Ureter (tissue), 1 donor: ENCODE data around the gene GOLM1. TPM values are rescaled to one million over a fixed set of nuclear protein-coding genes. Genes with fewer than 3 reads are reported as not detected.

ENCODE experiments used
- DNase-seq: peaks from one replicate; pipeline ENCODE4 v3.0.0-alpha.2; 2020; ENCODE audit warnings: low spot score
- total RNA-seq: library from RNA; stranded (reverse); gene quantifications from one replicate; pipeline ENCODE4 v1.2.4, GENCODE V29; 2023
- donor health status: DM: yes; HTN: yes; CAD: no.

Gene GOLM1
- total RNA-seq, 1 donor from 2014 or later = 54.5 TPM

GRCh38 chr9:86046071-86046636 is 53.2 kb downstream of the GOLM1 start:
- no peak for DNase-seq

DNA sequence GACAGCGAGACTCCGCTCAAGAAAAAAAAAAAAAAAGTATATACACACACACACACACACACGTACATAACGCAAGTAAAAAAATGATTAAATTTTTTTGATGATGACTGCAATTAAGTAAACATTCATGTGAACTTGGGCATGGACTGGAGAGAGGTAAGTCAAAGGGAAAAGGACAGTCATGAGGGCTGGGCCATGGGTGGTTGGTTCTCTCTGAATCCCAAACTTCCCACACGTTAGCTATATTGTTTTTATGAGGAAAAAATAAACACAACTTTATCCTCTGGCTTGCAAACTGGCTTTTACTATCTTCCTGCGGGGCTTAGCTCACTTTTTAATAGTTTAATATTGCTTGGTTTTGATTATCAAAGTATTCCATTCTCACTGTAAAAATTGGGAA is 53.7 kb downstream of the GOLM1 start:
- DNase-seq = no peak

DNA sequence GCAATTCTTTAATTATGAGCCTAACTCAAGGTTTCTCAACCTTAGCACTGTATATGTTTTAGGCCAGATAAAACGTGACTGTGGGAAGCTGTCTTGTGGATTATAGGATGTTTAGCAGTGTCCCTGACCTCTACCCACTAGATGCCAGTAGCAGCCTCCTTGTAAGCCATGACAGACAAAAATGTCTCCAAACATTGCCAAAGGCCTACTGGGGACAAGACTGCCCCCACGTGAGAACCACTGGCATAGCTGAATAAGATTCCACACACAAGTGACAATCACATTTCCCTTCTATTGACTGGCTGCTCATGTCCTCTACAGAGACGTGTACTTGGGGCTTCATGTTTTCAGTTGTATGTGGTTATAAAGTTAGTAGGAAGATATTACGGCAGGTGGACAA is 55.4 kb downstream of the GOLM1 start:
- DNase-seq = no peak

DNA sequence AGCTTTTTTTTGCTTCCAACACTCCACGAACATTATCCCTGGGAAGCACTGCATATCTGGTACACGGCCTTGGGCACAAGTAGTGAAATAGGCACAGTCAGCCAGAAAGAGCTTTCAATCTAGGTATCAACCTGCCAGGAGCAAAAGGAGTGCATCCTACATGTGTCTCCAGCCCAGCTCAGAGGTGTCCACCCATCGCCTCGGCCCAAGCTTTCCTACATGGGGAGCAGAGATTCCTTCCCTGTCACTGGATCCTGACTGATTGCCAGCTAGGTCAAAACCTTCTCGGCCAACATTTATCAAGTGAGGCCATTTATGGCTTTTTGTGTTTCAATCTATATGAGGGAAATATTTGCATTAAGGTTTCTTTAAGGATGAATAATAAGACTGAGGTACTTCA is 55.8 kb downstream of the GOLM1 start:
- DNase-seq = no peak

DNA sequence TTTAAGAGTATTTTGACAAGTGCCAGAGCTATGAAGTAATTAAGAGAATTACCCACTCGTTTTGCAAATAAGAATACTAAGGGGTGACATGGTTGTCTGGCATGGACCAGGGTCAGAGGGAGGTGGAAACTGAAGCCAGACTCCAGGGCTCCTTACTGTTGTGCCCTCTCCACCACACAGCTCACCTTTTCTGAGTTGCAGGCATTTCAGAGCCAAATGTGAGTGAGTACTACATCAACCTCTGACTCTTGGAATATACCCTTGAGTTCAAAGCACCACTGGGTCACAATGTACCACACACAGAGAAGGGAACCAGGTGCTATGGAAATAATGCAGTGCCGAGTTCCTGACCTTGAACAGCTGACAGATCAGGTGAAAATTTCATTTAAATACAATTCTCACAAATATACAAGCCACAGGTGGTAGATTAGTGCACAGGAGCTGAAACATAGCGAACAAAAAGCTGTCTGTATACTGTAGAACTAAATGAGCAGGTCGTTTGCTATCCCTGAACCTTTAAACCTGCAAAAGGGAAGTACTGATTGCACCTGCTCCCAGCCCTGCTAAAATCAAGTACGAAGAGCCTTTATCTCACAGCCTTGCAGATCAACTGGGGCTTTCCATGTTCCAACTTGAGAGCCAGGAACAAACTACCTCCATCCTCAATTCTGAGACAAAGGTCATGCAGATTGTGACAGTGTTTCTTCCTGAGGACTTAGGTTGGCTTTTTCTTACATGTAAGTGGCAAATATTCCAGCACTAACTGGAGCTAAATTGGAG is 57.0 kb downstream of the GOLM1 start:
- no peak for DNase-seq

DNA sequence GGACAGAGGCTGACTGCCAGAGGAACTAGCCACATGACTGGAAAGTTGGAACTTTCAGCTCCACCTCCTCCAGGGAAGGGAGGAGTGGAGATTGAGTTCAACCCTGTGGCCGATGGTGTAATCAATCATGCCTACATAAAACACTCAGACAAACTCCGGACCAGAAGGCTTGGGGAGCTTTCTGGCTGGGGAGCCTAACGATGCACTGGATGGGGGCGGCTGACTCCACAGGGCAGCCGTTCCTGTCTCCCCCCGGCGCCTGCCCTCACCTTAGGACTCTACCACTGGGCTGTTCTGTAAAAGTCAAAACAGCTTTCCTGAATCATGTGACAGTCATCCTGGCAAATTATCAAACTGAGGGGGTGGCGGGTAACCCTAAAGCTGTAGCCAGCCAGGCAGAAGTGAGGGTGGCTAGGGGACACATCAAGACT is 58.0 kb downstream of the GOLM1 start:
- no peak for DNase-seq

DNA sequence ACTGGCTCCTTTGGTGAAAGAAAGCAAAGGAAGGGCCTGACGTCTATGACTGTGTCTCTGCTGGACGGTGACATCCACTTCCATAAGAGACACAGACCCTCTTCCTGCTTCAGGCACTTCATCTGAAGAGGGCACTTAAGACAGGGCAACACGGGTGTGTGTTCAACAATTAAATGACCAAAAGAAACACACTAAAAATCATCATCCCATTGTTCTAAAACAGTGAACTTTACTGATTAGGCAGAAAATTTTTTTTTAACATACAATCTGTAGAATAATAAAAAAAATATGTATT is 58.5 kb downstream of the GOLM1 start:
- DNase-seq = no peak

DNA sequence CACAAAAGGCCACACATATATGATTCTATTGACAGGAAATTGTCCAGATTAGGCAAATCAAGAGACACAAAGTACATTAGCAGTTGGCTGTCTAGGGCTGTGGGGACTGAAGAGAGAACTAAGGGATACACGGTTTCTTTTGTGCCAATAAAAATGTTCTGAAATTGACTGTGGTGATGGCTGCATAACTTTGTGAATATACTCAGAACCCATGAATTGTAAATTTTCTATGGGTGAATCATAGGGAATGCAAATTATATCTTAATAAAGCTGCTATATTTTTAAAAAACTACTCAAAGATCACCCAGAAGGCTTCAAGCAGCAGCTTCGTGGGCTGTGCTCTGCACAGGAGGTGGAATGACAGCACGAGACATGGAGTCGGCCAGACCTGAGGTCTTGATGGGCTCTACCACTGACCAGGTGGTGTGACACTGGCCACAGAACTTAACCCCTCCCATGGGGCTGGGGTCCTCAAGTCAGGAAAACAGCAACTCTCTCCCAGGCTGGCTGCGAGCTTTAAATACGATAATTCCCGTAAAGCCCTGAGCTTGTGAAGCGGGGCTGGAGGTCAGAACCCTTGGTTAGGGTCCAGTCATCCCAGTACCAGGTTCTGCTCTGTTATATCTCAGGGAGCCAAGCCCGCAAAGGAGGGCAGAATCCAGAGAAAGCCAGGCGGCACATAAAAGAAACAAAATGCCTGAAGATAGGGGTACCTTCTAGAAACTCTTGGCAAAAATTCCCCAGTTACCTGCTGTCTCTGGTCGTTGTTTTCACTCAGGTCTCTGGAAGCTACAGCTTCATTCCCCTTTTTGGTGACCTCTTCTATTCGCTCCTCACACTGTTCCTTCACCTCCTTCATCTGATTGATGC is 59.1 kb downstream of the GOLM1 start:
- DNase-seq = no peak

GRCh38 chr9:86036555-86036954 is 62.8 kb downstream of the GOLM1 start:
- no peak for DNase-seq

- no peak for DNase-seq
Measured at GRCh38 chr9:86035827-86036440, 63.4 kb downstream of the GOLM1 start.

- DNase-seq = no peak
Measured at GRCh38 chr9:86034863-86035734, 64.3 kb downstream of the GOLM1 start.

DNA sequence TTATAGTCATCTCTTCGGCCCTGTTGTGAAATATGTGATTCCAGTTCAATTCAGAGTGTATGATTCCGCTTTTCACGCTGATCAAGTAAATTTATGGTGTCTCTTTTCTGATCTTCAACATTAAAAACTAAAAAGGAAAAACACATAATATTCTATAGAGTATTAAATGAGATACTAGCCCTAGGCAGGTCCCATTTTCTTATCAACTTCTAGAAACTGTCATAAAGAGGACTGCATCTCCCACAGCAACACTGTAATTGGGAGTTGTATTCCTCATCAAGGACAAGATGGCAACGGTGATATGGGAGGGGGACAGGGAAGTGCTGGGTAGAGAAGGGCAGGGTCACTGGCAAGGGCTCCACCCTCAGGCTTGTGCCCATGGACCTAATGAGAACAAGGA is 71.6 kb downstream of the GOLM1 start:
- no peak for DNase-seq

- DNase-seq = no peak
Measured at GRCh38 chr9:86022687-86023266, 76.6 kb downstream of the GOLM1 start.

- no peak for DNase-seq
Measured at GRCh38 chr9:86021166-86021565, 78.2 kb downstream of the GOLM1 start.

DNA sequence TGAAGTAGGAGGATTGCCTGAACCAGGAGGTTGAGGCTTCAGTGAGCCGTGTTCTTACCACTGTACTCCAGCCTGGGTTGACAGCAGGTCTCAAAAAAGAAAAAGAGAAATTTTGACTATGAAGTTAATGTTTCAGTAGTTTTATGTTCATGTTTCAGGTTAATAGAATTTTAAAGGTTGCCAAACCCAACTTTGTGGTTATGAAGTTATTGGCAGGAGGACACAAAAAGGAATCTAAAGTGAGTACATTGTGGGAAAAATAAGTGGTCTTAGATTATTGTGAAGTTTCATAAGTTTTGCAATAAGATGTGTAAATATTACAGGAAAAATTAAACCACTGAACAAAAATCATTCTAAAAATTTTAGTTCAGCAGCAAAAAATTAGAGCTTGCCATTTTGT is 78.6 kb downstream of the GOLM1 start:
- DNase-seq = no peak

DNA sequence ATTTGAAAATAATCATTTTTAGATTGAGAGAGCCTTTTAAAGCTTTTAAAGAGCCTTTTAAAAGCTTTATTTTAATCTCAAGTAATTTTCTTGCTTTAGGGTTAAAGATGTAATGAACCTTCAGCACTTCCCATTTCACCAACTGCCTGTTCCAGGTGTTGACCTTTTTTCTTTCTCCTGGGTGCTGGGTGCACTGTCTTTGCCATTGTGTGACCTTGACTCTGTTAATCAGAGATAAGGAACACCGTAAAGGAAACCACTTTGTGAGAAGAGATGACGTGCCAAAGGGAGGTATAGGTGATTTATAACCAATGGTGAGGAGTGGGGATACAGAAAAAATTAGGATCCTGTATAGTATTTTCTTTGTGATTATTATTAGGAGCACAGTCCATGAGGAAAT is 90.2 kb downstream of the GOLM1 start:
- DNase-seq = no peak

DNA sequence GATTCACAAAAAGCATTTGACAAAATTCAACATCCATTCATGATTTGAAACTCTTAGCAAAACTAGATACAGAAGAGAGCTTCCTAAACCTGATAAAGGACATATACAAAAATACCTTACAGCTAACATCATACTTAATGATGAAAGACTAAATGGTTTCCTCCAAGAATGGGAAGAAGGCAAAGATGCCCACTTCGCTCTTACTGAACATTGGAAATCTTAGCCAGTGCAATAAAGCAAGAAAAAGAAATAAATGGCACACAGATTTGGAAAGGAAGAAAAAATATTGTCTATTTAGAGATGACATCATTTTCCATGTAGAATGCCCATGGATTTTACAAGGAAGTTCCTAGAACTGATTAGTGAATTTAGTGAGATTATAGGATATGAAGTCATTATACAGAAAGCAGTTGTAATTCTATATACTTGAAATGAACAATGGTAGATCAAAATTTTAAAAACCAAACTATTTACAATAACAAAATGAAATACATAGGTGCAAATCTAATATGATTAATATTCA is 94.0 kb downstream of the GOLM1 start:
- no peak for DNase-seq

- DNase-seq = no peak
Measured at GRCh38 chr9:85995599-85995998, 103.8 kb downstream of the GOLM1 start.

- DNase-seq = no peak
Measured at GRCh38 chr9:85995097-85995496, 104.3 kb downstream of the GOLM1 start.

GRCh38 chr9:85994191-85994590 is 105.2 kb downstream of the GOLM1 start:
- no peak for DNase-seq

DNA sequence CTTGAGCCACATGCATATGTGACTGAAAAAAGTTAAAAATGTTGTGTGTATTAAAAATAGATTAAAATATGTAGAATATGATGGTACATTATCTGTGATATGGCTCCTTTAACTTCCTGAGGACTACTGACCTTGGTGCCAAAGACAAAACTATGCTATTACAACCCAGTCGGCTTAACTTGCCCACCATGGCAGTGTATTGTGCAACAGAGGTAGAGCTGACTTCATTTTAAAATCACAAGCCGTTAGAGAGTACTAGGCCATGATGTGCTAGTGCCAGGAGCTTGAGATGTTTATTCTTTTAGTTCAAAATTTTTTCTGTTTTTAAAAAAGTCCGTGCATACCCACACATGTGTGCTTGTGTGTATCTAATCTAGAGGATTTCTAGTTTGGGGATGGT is 112.1 kb downstream of the GOLM1 start:
- no peak for DNase-seq
